Keratinocyte (primary cell): Measurements from ENCODE around the gene CRELD1.

ENCODE experiments used
- CTCF ChIP-seq, 3 experiments: IDR thresholded peaks in 1 of 3; conservative IDR thresholded peaks in 1 of 3; optimal IDR thresholded peaks in 1 of 3; 2 replicates in 2 of 3; 3 replicates in 1 of 3; pipeline versions ENCODE3 to v1.5.1; 2011; ENCODE audit warnings: low read length in 3 of 3, mild to moderate bottlenecking in 3 of 3, moderate library complexity in 2 of 3, control low read depth in 1 of 3, inconsistent platforms in 1 of 3; ENCODE audit not compliant: insufficient read depth in 2 of 3; ENCODE audit errors: extremely low read depth in 1 of 3
- EZH2 ChIP-seq: IDR thresholded peaks from one replicate; pipeline ENCODE4 v1.6.1; 2012; ENCODE audit warnings: inconsistent platforms, mild to moderate bottlenecking, low read length, moderate library complexity

- TF ChIP-seq CTCF (optimal IDR thresholded peaks at IDR 0.05 in 1 of 3, IDR thresholded peaks at IDR 0.05 in 1 of 3, conservative IDR thresholded peaks at IDR 0.05 in 1 of 3; ENCODE audit: extremely low read depth in 1 of 3, insufficient read depth in 2 of 3, low read length in 3 of 3) (no peak), EZH2 (no peak)
Observed at GRCh38 chr3:9970020-9970652, 36.5 kb downstream of the CRELD1 start.
